Measurements from ENCODE around the gene IL1A.

Gene IL1A

GRCh38 chr2:112725545-112726457 is 58.5 kb downstream of the IL1A start:
- DNase-seq = no peak

- no peak for DNase-seq
Observed at GRCh38 chr2:112724591-112725525, 59.4 kb downstream of the IL1A start.

GRCh38 chr2:112723995-112724394 is 60.3 kb downstream of the IL1A start:
- no peak for DNase-seq
